GM21737 (cell line): ENCODE measurements around the gene USP31.
"Not testable (repeated sequence)": the region's sequence is repeated elsewhere in the genome, so short reads cannot be mapped to it uniquely, and the experiment has no call there.

Experiments
- ATAC-seq: cut with Tn5 transposase; IDR thresholded peaks from one replicate; pipeline ENCODE4 v1.9.1; 2021; ENCODE audit warnings: mild to moderate bottlenecking, moderate library complexity; ENCODE audit not compliant: unreplicated experiment

USP31 gene

GRCh38 chr16:23156946-23157460 is 7.8 kb upstream of the USP31 start:
- ATAC-seq = no peak

- no peak for ATAC-seq
Observed at GRCh38 chr16:23156110-23156509, 6.9 kb upstream of the USP31 start.

- no peak for ATAC-seq
Observed at GRCh38 chr16:23155445-23156049, 6.3 kb upstream of the USP31 start.

- ATAC-seq = no peak
Observed at GRCh38 chr16:23152386-23153178, 3.3 kb upstream of the USP31 start.

- no peak for ATAC-seq
Observed at GRCh38 chr16:23149993-23150364, 727 bp upstream of the USP31 start.

- peak; percentile 35 for ATAC-seq
Observed at GRCh38 chr16:23148513-23149266, 562 bp downstream of the USP31 start.

GRCh38 chr16:23148166-23148512 is 1.1 kb downstream of the USP31 start:
- no peak for ATAC-seq

GRCh38 chr16:23147666-23148065 is 1.6 kb downstream of the USP31 start:
- no peak for ATAC-seq

GRCh38 chr16:23146877-23147601 is 2.2 kb downstream of the USP31 start:
- ATAC-seq = no peak

GRCh38 chr16:23145608-23146007 is 3.6 kb downstream of the USP31 start:
- ATAC-seq = no peak

GRCh38 chr16:23145186-23145585 is 4.1 kb downstream of the USP31 start:
- no peak for ATAC-seq

GRCh38 chr16:23144393-23144792 is 4.9 kb downstream of the USP31 start:
- ATAC-seq = not testable (repeated sequence)

GRCh38 chr16:23143391-23143790 is 5.9 kb downstream of the USP31 start:
- no peak for ATAC-seq

GRCh38 chr16:23141959-23142740 is 7.1 kb downstream of the USP31 start:
- no peak for ATAC-seq

- ATAC-seq = no peak
Observed at GRCh38 chr16:23141500-23141899, 7.8 kb downstream of the USP31 start.

- no peak for ATAC-seq
Observed at GRCh38 chr16:23141033-23141432, 8.2 kb downstream of the USP31 start.

GRCh38 chr16:23140107-23140506 is 9.1 kb downstream of the USP31 start:
- no peak for ATAC-seq

GRCh38 chr16:23137818-23138217 is 11.4 kb downstream of the USP31 start:
- ATAC-seq = no peak

- ATAC-seq = no peak
Observed at GRCh38 chr16:23137256-23137655, 12.0 kb downstream of the USP31 start.

GRCh38 chr16:23134274-23134673 is 15.0 kb downstream of the USP31 start:
- ATAC-seq = no peak
